ENCODE measurements around the gene TMEM259. TPM values are rescaled to one million over a fixed set of nuclear protein-coding genes. Genes with fewer than 3 reads are reported as not detected.

The TMEM259 gene
- total and polyA plus RNA-seq, 2 of the 13 experiments (the other 11 are each of a cell fraction or from before 2014, with no cell fraction given), result 64.7 to 164 TPM

- TF ChIP-seq ZNF574 (CRISPR knock-in tag; IDR thresholded peaks at IDR 0.05) (peak; percentile 43; the same call in 1 of the 2 replicates), TEAD3 (CRISPR knock-in tag; optimal IDR thresholded peaks at IDR 0.05; ENCODE audit: borderline replicate concordance) (no peak), ZKSCAN5 (CRISPR knock-in tag; IDR thresholded peaks at IDR 0.05) (no peak), HMGXB3 (CRISPR knock-in tag; IDR thresholded peaks at IDR 0.05; ENCODE audit: borderline replicate concordance) (no peak), ZNF441 (CRISPR knock-in tag; IDR thresholded peaks at IDR 0.05; ENCODE audit: borderline replicate concordance) (no peak), HNF1A (IDR thresholded peaks at IDR 0.05; ENCODE audit: low read depth) (no peak), HNF1A (CRISPR knock-in tag; IDR thresholded peaks at IDR 0.05; ENCODE audit: borderline replicate concordance) (no peak), MTF1 (CRISPR knock-in tag; IDR thresholded peaks at IDR 0.05) (no peak), PLSCR1 (CRISPR knock-in tag; IDR thresholded peaks at IDR 0.05; ENCODE audit: borderline replicate concordance) (no peak), ELK4 (CRISPR knock-in tag; IDR thresholded peaks at IDR 0.05; ENCODE audit: borderline replicate concordance) (no peak), FOXK1 (CRISPR knock-in tag; IDR thresholded peaks at IDR 0.05; ENCODE audit: borderline replicate concordance, low read depth) (no peak), KDM1A (CRISPR knock-in tag; IDR thresholded peaks at IDR 0.05) (no peak), ZFY (CRISPR knock-in tag; IDR thresholded peaks at IDR 0.05) (no peak), IRF2 (CRISPR knock-in tag; IDR thresholded peaks at IDR 0.05) (no peak), ZNF275 (CRISPR knock-in tag; IDR thresholded peaks at IDR 0.05; ENCODE audit: borderline replicate concordance) (no peak)
Measured at GRCh38 chr19:970695-971094, 50.2 kb downstream of the TMEM259 start (continued).

All from HepG2 (cell line).